Progenitor cell of endocrine pancreas (in vitro differentiated cells): ENCODE measurements around the gene PIM3. TPM values are rescaled to one million over a fixed set of nuclear protein-coding genes. Genes with fewer than 3 reads are reported as not detected.

ENCODE experiments used
- DNase-seq: peaks from one replicate; pipeline ENCODE4 v3.0.0; 2021; ENCODE audit warnings: low spot score; ENCODE audit not compliant: unreplicated experiment
- H3K27ac Mint-ChIP-seq: 2 replicates; pipeline ENCODE4 v1.8.0; 2021; ENCODE audit warnings: mild to moderate bottlenecking, moderate library complexity, mixed read lengths
- H3K27me3 Mint-ChIP-seq: 2 replicates; pipeline ENCODE4 v1.8.0; 2021; ENCODE audit warnings: mixed read lengths
- H3K36me3 Mint-ChIP-seq: 2 replicates; pipeline ENCODE4 v1.8.0; 2022; ENCODE audit warnings: mixed read lengths; ENCODE audit not compliant: insufficient read depth
- H3K4me1 Mint-ChIP-seq: 2 replicates; pipeline ENCODE4 v1.8.0; 2021; ENCODE audit warnings: low read depth, mixed read lengths
- H3K4me3 Mint-ChIP-seq: 2 replicates; pipeline ENCODE4 v1.8.0; 2021; ENCODE audit warnings: low read depth, mild to moderate bottlenecking, moderate library complexity, mixed read lengths
- H3K9me3 Mint-ChIP-seq: 2 replicates; pipeline ENCODE4 v1.8.0; 2021; ENCODE audit warnings: low read depth, mixed read lengths
- CTCF ChIP-seq: fragments of 200-600 bp; sonication (generic); IDR thresholded peaks from one replicate; pipeline ENCODE4 v1.5.0; 2021; ENCODE audit warnings: antibody characterized with exemption, mild to moderate bottlenecking; ENCODE audit not compliant: unreplicated experiment
- total RNA-seq: library from RNA; stranded (reverse); gene quantifications from 2 replicates; pipeline ENCODE4 v1.2.1, GENCODE V29; 2021

PIM3 gene
- total RNA-seq, 1 donor from 2014 or later: 17.4 TPM

GRCh38 chr22:49998718-49999062 lies 38.1 kb downstream of the PIM3 start:
- Mint-ChIP-seq H3K4me1 (no peaks in the 10 kb centered on the region), H3K36me3 (no peaks in the 10 kb centered on the region), H3K27ac (no peak overlapping the region), H3K9me3 (no peaks in the 10 kb centered on the region), H3K27me3 (peaks cover 28% of the 10 kb centered on the region), H3K4me3 (peak overlapping the region; percentile 41)
- no peak for DNase-seq
- no peak for TF ChIP-seq CTCF

DNA sequence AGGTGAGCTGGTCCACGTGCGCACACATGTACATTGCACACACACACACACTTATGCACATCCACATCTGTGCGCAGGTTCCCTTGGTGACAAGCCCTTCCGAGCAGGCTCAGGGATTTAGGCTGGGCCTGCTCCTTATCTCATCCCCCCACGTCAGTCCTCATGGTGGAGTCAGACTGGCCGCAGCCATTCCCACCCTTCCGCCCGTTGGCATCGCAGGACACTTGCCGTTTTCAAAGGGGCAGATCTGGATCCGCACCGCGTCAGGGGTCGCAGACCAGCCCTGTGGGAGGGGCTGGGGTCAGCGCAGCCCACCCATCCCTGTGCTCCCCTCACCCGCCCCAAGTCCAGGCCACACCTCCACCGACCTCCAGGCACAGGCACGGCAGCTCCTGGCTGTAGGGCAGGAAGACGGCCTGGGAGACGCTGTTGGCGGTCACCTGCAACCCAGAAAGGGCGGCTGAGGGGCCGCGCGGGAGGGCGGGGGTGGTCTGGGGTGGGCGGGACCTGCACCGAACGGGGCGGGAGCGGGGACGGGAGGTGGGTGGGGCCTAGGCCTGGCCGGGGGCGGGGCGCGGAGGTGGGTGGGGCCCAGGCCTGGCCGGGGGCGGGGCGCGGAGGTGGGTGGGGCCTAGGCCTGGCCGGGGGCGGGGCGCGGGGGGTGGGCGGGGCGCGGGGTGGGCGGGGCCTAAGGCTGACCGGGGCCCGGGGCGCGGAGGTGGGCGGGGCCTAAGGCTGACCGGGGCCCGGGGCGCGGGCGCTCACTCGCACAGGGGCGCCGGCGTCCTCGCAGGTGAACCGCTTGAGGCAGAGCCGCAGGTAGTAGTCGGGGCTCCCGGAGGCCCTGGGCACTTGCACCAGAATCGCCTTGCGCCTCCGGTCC lies 38.7 kb downstream of the PIM3 start:
- H3K36me3 Mint-ChIP-seq: no peaks in the 10 kb centered on the region
- H3K4me1 Mint-ChIP-seq: no peaks in the 10 kb centered on the region
- TF ChIP-seq CTCF: no peak
- H3K9me3 Mint-ChIP-seq: no peaks in the 10 kb centered on the region
- peak overlapping the region; percentile 41 for H3K4me3 Mint-ChIP-seq
- H3K27ac Mint-ChIP-seq: no peak overlapping the region
- H3K27me3 Mint-ChIP-seq: peaks cover 30% of the 10 kb centered on the region
- peak; percentile 36 for DNase-seq

DNA sequence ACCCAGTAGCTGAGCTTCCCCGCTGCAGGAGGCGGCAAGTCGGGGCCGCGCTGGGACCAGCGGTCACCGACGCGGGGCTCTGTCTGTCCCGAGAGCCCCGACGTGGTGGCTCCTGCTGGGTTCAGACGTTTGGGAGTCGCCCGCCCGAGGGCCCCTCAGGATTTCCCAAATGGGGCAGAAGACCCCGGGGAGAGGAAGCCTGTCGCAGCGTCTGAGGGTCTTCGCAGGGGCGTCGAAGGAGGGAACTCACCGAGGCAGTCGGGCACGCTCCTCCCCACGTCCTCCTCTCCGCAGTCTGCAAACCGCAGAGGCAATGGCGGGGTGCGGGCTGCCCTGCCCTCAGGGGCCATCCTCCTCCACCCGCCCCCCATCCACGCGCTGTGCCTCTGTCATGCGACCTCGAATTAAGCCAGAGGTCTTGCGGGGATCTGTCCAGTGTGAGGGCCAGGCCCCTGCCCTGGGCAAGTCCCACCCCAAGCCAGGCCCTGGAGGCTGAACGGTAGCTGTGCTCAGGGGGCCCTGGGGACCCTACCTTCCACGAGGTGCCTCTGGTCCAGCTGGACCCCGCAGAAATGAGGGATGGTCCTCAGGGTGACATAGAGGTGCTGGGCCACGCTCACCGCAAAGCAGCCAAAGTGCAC lies 39.5 kb downstream of the PIM3 start:
- H3K4me3 Mint-ChIP-seq: no peak overlapping the region
- H3K4me1 Mint-ChIP-seq: no peaks in the 10 kb centered on the region
- no peaks in the 10 kb centered on the region for H3K9me3 Mint-ChIP-seq
- peaks cover 34% of the 10 kb centered on the region for H3K27me3 Mint-ChIP-seq
- no peaks in the 10 kb centered on the region for H3K36me3 Mint-ChIP-seq
- H3K27ac Mint-ChIP-seq: no peak overlapping the region
- TF ChIP-seq CTCF: no peak
- peak; percentile 10 for DNase-seq

DNA sequence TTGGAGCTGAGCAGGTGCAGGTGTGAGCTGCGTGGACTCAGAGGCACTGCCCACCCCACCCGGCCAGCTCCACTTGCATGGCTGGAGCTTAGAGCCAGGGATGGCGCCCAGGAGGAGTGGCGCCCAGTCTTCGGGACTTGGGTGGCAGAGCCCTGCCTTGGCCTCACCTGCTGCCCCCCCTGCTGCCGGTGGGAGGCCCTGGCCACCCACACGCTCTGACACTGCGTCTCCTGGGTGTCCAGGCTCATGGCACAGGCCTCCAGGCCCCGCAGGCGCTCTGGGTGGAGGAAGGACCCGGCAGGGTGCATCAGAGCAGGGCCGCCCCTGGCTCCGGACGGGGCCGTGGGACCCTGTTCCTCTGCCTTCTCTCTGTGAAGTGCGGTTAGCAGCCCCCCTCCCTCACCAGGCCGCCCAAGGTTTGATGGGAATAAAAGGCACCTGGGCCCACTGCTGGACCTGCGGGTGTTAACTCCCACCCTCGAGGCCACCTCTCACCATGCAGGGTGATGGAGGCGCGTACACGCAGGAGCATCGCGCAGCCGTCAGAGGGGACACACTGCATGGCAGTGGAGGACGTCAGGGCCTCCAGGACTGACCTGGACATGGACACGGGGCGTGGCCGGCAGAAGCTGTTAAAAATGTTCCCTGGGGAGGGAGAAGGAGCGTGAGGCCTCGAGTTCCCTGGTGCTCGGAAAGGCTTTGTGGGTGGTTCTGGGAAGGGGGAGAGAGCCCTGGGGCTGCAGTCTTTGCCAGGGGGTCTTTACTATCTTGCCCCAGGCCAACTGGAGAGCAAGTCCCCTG lies 40.2 kb downstream of the PIM3 start:
- no peak for TF ChIP-seq CTCF
- H3K9me3 Mint-ChIP-seq: no peaks in the 10 kb centered on the region
- no peak overlapping the region for H3K4me3 Mint-ChIP-seq
- H3K36me3 Mint-ChIP-seq: no peaks in the 10 kb centered on the region
- no peaks in the 10 kb centered on the region for H3K4me1 Mint-ChIP-seq
- H3K27ac Mint-ChIP-seq: no peak overlapping the region
- DNase-seq: peak; percentile 9
- peaks cover 36% of the 10 kb centered on the region for H3K27me3 Mint-ChIP-seq
